Vagina (tissue), 2 donors: ENCODE measurements around the gene CACNA1I.

Experiments
- POLR2AphosphoS5 ChIP-seq, 2 donors: sonication (generic); formaldehyde crosslinking; IDR thresholded peaks; one replicate each; pipeline ENCODE4 v1.9.0; 2017; ENCODE audit warnings: antibody characterized with exemption in 2 of 2, mild to moderate bottlenecking in 2 of 2, low read depth in 1 of 2; ENCODE audit not compliant: insufficient read depth in 1 of 2
- TF ChIP-seq, protein P1 (sequence below), 3 experiments: fragments of 450-650 bp in 2 of 3; fragments of 200-600 bp in 1 of 3; sonication (generic) in 1 of 3; IDR thresholded peaks; one replicate each; pipeline ENCODE4 v1.5.1; 2017 to 2019; ENCODE audit warnings: antibody characterized with exemption in 3 of 3, mild to moderate bottlenecking in 2 of 3, moderate library complexity in 2 of 3

DNA sequence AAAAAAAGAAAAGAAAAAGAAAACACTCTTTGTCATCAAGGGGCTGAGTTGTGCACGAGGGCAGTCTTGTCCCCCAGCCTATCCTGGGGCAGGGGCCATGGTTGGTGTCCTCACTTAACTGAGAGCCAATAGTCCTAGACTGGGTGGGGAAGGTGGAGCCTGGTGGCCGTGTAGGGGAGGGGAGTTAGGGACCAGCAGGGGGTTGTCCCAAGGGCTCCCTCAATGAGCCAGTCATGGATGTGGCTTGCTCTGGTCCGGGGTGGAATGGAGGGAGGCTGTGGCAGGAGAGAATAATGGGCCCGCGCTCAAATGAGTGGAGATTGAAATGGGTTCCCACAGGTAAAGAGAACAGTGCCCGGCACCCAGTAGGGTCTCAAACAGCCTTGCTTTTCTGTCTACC is 46.2 kb downstream of the CACNA1I start:
- no peak for TF ChIP-seq POLR2AphosphoS5 (IDR thresholded peaks at IDR 0.05; ENCODE audit: insufficient read depth in 1 of 2, low read depth in 1 of 2)
- TF ChIP-seq, protein P1, sequence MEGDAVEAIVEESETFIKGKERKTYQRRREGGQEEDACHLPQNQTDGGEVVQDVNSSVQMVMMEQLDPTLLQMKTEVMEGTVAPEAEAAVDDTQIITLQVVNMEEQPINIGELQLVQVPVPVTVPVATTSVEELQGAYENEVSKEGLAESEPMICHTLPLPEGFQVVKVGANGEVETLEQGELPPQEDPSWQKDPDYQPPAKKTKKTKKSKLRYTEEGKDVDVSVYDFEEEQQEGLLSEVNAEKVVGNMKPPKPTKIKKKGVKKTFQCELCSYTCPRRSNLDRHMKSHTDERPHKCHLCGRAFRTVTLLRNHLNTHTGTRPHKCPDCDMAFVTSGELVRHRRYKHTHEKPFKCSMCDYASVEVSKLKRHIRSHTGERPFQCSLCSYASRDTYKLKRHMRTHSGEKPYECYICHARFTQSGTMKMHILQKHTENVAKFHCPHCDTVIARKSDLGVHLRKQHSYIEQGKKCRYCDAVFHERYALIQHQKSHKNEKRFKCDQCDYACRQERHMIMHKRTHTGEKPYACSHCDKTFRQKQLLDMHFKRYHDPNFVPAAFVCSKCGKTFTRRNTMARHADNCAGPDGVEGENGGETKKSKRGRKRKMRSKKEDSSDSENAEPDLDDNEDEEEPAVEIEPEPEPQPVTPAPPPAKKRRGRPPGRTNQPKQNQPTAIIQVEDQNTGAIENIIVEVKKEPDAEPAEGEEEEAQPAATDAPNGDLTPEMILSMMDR (IDR thresholded peaks at IDR 0.05): no peak
